ENCODE measurements around the gene RP2.
A peak's percentile ranks its signal among the peaks of the same experiment; 100 is the strongest.

Gene RP2

DNA sequence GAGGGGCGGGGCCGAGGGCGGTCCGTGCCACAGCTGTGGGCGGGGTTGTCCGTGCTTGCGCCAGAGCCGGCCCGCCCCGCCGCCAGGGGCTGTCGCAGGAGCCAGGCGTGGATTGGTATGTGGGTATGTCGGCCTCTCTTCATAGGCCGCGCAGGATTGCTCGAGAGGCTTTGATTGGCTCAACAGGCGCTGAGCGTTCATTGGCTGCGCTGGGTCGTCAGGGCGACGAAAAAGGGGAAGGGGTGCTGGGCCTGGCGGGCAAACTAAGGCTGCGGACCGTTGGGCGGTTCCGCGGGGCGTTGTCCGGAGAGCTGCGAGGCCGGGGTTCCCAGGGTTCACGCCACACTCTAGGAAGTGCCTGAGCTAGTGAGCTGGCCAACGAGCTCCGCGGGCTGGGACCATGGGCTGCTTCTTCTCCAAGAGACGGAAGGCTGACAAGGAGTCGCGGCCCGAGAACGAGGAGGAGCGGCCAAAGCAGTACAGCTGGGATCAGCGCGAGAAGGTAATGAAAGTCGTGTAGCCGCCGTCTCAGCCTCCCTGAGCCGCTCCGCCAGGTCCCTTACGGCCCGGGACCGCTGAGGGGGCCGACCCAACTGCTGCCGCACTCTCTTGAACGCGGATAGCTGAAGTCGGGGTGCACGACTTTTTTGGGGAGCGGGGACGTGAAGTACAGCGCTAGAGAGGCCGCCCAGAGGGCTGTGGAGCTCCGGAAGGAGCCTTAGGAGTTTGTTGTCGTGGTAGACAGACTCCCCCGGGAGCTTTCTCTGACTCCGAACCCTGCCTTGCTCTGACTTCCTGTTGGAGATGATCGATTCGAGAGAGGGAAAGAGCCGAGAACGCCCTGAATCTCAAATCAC is at the start of gene RP2:
Gene RP2 (plus strand): TSS at position 343 of the 857 bp plus-strand sequence. CDS start 58 bp downstream, at position 401.
- DNase-seq: peak; percentile 92

DNA sequence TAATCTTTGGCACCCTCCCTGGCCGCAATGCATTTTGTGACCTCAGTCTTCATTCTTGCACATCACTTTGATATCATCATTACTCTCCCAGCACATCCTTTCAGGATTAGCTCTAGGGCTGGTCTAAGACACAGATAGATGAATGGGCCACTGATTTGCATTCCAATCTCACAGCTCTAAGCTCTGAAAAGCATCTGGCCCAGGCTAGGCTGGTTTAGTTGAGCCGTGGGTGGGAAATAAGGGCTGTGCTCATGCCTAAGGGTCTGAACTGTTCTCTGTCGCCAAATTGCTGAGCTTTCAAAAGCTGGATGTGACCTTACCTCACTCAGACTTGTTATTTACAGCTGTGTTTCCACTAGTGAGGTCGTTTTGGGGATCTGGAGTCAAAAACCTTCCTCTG is 47.9 kb upstream of the RP2 start:
- no peak for DNase-seq

DNA sequence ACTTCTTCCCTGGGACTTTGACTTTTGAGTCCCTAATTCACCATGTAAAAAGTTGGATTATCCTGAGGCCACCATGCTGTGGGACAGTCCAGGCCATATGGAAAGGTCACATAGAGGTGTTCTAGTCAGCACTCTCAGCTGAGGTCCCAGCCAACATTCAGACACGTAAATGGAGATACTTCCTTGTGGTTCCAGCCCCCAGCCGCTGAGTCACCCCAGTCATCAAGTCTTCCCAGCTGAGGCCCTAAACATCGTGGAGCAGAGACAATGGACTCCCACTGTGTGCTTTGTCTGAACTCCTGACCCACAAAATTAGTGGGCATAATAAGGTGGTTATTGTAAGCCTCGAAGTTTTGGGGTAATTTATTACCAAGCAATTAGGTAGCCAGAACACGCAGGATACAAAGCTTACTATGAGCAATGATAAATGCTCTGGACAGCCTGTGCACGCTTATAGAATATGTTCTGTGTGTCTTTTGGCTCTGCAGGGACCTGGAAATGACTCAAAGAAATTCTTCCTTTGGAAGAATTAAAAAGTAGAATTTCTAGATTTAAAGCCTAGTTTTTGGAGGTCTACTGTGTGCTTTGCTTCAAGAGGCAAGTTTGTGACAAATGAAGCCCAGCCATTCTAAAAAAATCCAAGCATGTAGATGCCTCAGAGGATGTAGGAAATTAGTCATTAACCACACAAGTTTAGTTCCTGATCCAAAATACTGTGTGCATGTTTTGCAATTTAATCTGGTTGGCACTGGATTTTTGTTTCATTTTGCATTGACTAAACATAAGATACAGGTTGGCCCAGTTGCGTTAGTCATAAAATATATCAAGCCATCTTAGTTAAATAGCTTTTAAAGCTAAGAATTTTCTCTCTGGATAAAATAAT is 44.7 kb upstream of the RP2 start:
- no peak for DNase-seq

DNA sequence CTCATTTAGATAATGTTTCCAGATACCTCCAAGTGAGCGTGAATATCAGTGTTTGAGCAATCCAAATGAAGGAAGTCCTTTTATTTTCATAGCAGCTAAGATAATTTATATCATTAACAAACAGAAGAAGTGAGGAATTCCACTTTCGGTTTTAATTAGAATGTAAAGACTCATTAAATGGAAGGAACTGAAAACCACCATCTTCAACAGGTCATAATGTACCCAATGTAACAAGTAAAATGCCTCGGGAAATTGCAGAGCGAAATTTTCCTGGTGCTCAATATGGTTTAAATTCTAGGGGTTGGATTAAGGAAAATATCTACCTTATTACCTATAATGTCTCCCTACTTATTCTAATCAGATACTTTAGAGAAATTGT is 44.0 kb upstream of the RP2 start:
- DNase-seq: no peak

DNA sequence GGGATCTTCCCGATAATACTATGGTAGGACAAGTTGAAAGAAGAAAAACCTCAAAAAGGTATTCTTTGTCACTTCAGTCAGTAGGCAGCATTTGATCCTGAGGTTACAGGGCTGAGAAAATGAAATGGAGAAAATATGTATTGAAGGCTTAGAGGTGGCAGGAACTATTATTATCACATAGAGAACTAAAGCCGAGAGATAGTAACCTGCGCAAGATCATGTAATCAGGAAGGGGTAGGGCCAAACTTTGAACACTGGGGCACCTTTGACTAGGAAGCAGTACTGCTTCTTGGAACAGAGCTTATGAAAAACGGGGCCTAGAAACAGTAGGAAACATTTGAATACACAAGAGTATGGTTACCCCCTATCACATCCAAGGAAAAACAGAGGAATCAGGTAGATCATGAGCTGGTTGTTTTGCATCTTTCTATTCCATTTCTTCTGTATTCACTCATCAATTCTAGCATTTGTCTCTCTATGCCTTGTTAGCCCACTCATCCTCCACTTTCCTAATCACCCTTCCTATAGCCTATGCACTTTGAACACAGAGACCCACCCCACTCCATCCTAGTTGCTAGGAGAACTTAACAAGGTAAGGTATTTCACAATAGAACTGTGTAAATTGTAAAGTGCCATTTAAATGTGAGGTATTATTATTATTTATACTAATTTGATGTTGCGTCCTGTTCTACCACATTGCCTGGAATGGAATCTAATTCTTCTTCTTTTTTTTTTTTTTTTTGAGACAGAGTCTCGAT is 43.3 kb upstream of the RP2 start:
- no peak for DNase-seq

DNA sequence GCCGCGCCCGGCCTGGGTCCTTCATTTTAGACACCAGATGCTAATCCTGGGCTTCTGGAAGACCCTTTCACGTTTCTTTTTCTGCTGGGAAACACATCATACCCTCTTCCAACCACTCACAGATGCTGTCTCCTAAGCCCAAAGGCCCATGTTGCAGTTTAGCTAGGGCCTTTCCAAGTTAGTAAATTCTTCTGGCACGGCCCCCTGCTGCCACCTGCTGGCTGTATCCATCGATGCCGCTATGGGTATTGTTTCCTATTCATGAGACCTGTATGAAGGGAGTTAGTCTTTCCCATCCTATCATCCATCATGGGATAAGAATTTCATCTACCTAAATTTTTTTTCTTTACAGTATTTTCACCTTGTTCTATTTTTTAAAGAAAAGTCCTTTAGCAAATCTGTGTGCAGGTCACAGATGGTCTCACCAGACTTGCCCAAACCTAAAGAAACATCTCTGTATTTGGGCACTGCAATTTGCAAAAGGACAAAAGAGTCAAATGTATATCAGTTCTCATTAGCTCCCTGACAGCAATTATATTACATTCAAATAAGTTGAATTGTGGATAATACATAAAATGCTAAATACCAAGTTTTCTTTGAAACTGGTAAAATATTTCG is 40.2 kb upstream of the RP2 start:
- DNase-seq: peak; percentile 33

DNA sequence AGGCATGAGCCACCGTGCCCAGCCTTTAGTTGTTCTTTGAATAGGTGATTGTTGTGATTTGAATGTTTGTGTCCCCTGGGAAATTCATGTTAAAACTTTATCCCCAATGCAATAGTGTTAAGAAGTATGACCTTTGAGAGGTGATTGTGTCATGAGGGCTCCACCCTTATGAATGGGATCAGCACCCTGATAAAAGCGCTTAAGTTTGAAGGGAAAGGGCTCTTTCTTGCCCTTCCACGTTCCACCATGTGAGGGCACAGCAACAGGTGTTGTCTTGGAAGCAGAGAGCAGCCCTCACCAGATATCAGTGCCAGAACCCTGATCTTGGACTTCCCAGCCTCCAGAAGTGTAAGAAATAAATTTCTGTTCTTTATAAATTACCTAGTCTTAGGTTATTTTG is 33.7 kb upstream of the RP2 start:
- no peak for DNase-seq

DNA sequence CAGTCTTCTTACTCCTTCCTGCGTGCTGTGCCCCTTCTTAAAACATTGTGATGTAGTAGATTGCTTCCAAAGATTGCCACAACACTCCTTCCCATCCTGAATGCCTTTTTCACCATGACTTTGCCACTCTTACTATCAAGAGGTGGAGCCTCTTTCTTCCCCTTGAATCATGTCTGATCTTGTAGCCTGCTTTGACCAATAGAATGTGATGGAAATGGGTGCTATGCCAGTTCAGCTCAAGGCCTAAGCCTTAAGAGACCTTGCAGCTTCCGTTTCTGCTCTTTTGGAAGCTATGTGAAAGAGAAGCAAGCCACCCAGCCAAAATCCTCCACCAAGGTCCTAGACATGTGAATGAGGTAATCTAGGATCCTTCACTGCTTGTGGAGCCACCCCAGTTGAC is 31.6 kb upstream of the RP2 start:
- no peak for DNase-seq

DNA sequence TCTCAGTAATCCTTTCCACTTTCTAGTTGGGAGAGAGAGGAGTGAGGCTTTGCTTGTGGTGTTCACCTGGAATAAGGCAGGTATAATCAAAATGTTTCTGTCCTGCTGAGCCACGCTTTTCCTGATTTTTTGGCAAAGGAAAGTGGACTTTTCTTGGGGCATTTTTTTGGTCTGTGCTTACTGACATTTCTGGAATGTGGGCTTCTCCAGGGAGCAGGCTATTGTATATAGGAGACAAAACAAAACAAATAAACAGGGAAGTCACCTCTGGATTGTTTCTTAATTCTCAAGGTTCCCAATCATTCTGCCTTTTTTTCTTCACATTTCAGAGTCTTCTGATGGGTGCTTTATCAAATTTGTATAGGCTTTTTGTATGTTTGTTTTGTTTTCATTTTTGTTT is 25.7 kb upstream of the RP2 start:
- no peak for DNase-seq

DNA sequence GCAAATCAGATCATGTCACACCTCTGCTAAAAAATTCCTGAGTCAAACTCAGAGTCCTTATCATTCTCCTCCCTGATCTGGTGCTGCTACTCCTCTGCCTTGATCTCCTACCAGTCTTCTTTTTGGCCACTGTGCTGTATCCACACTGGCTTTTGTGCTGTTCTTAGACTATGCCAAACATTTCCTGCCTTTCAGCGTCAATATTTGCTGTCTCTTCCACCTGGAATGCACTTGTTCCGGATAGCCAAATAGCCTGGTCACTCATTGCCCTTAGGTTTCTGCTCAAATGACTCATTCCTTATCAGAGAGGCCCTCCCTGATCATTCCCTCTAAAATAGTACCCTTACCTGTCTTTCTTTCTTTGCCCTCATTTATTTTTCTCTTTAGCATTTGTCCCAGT is 24.4 kb upstream of the RP2 start:
- DNase-seq: no peak

DNA sequence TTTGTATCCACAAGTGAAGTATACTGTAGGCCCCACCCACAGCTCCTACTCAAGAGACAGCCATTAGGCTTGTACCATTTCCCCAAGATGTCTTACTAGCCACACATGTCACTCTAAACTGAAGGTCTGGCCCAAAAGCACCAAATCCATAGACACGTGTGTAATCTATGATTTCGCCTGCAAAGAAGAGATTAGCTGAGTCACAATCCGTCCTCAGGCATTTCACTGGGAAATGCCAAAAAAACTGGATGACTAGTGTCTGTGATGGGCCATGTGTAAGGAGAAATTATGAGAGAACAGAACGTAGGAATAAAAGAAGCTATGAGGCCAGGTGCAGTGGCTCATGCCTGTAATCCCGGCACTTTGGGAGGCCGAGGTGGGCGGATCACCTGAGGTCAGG is 21.9 kb upstream of the RP2 start:
- DNase-seq: no peak

DNA sequence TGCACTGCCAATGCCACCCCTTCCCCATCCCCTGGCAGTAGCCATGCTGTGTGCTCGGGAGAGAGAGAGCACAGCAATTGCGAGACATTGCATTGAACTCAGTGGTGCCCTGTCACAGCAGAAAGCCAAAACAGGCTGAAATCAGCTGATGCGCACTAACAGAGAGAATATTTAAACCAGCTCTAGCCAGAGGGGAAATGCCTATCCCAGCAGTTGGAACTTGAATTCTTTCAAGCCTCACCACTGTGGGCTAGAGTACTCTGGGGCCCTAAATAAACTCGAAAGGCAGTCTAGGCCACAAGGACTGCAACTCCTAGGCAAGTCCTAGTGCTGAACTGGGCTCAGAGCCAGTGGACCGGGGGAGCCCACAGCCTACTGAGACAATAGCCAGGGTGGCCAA is 17.7 kb upstream of the RP2 start:
- DNase-seq: no peak

DNA sequence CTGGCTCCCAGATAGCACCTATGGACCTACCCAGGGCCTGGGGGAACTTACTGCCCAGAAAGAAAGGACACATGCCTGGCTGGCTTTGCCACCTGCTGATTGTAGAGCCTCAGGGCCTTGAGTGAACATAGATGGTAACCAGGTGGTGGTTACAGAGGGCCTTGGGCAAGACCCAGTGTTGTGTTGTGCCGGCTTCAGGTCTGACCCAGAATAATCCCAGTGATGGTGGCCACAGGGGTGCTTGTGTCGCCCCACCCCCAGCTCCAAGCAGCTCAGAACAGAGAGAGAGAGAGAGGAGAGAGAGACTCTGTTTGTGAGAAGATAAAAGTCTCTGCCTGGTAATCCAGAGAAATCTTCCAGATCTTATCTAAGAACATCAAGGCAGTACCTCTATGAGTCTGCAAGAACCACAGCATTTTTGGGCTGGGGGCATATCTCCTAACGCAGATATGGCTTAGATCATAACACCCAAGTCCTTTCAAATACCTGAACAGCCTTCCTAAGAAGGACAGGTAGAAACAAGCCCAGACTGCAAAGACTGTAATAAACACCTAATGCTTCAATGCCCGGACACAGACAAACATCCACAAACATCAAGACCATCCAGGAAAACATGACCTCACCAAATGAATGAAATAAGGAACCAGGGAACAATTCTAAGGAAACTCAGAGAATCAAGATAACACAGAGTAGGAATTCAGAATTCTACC is 16.3 kb upstream of the RP2 start:
- no peak for DNase-seq

DNA sequence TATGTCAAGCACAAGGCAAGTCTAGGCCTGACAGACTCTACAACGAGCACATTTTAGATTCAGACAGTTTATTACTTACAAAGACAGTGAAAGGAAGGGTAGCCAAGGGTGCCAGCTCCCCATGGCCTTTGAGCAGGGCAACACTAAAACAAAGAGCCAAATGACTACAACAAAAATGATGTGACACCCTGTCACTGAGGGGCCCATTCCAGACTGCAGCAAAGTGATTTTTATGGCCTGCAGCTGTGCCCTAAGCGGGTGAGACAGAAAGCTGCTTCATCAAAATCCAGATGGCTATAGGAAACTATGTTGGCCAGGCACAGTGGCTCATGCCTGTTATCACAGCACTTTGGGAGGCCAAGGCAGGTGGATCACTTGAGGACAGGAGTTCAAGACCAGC is 13.4 kb upstream of the RP2 start:
- DNase-seq: no peak

DNA sequence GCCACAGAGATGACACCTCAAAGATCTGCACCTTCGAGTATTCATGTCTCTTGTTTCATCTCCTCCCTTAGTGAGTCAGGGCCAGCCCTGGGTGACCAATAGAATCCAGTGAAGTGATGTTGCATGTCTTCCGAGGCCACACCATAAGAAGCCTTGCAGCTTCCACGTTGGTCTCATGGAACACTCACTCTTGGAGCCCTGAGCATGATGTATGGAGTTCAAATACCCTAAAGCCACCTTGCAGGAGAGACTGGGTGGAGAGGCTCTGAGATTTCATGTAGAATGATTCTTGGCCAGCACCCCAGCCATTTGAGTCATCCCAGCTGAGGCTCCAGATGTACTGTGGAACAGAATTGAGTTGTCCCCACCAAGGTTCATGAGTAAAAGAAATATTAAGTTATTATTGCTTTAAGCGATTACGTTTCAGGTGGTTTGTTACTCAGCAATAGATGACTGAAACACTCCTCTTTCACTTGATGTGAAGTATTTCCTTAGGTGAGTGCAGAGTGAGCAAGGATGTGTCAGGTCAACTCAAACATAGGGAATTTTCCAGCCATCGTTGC is 5.0 kb upstream of the RP2 start:
- no peak for DNase-seq

DNA sequence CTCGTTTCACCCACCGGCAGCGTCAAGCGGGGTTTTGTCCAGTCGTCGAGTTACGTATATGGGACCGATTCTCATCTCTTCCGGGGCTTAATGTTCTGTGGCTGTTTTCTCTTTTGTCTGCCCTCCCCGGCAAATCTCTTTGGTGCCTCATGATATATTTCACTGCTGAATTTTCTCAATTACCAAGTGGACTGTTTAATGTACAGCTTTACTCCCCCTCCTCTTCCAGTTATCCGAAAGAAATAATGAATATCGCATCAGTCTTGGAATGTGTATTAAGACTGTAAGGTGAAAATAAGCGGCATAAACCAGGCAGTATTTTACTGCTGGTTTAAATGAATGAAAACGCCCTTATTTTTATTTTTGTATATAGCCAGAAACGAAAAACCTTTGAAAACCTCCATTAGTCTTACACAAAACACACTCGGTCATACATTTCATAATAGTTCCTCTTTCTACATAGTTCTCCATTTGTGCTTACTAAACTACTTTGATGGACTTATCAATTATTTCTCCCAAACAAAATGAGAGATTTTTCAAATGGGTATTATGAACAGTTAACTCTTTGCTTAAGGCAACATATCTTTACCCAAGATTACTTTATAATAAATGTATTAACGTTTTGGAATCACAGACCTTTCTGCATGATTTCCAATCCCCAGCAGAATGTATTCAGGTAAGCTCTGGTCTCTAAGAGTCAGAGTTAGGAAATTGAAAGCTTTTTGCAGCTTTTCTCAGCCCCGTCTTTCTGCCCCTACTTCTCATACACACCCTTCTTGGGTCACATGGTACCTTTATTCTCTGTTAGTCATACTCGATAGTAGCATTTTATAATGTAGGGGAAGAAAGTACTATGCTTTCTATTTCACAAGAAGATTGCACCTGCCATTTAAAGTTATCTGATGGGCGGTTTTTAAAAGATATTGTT is 979 bp downstream of the RP2 start:
- DNase-seq: no peak

DNA sequence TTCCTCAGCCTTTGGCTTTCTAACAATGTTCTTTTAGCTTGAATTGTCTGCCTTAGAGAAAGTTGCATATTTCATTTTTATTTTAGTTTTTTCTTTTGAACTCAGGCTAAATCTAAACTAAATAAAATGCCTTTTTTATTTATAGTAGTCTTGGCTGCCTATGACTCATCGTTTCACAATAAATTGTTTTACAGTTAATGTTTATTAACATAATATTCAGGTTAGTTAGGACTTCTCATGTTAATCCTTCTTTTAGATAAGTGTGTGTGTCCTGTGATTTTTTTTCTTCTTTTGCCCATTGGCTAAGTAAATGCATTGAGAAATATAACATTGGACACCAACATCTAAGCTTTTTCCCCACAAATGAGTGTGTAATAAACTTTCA is 1.6 kb downstream of the RP2 start:
- no peak for DNase-seq

DNA sequence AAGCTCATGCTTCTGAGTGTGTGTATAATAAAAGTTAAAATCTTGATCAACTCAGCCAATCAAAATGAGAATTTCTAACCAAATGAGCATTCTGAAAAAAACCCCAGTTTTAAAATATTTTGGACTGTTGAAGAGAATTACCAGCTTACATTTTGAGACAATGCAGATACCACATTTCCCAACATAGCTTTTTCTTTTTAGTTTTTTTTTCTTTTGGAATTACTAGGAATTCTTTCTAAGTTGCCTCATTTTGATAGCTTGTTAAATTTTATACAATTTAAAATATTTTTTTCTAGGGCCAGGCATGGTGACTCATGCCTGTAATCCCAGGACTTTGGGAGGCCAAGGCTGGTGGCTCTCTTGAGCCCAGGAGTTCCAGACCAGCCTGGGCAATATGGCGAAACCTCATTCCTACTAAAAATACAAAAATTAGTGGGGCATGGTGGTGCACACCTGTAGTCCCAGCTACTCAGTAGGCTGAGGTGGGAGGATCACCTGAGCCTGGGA is 2.2 kb downstream of the RP2 start:
- DNase-seq: no peak

DNA sequence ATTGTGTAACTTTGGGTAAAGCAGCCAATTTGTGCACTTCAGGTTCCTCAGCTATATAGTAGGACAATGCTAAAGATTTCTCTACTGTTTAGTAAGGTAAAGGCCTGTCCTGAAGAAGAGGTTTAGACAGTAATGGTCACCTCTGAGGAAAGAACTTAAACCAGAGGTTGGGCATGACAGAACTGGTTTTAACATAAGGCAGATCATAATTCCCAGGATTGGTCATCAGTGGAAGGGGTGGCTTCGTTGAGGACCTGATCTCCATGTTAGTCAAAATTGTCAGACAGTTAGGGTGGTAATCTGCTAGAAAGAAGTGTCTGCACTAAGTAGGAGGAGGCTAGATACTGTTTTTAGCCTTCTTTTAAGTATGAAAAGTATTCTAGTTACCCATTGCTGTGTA is 4.1 kb downstream of the RP2 start:
- no peak for DNase-seq

DNA sequence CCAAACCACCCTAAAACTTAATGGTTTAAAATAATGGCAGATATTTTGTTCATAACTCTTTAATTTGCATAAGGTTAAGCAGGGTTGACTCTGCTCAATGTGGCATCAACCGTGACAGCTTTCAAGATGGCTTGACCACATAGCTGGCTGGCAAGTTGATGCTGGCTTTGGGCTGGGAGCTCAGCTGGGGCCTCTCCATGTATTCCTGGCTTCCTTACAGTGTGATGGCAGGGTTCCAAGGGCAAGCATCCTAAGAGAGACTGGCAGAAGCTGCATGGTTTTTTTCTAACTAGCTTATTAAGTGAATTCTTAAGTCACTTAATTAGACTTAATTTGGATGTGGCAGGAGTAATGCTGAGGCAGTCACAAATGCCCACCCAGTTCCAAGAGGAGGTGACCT is 4.5 kb downstream of the RP2 start:
- DNase-seq: no peak

DNA sequence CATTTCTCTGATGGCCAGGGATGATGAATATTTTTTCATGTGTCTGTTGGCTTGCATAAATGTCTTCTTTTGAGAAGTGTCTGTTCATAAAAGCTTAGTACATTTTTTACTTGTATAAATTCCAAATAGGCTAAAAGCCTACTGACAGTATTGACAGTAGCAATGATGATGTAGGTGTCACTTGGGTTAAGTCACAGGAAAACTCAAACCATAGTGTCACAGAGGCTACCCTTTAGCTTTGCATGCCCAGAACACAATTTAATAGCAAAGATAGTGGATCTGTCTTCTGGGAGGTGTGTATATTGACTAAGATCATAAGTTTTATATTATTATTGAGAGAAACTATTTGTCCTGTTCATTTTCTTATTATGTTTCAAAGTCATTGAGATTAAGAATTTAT is 8.1 kb downstream of the RP2 start:
- no peak for DNase-seq

Data from NCI-H526 treated with DMSO at 0.1 percent for 48 hours (cell line).